Spleen (tissue), 7 donors: Measurements from ENCODE around the gene MEGF6.

Source experiments
- POLR2A ChIP-seq, 3 donors: fragments of 450-650 bp; IDR thresholded peaks; one replicate each; pipeline ENCODE4 v1.5.1; 2017; ENCODE audit warnings: antibody characterized with exemption in 3 of 3, mild to moderate bottlenecking in 1 of 3
- POLR2AphosphoS5 ChIP-seq, 3 donors: sonication (generic); formaldehyde crosslinking; IDR thresholded peaks; one replicate each; pipeline ENCODE4 v1.5.1; 2017; ENCODE audit warnings: antibody characterized with exemption in 3 of 3
- TF ChIP-seq, protein P1 (sequence below), 11 experiments: fragments of 200-600 bp in 7 of 11; fragments of 450-650 bp in 4 of 11; sonication (generic) in 4 of 11; IDR thresholded peaks in 8 of 11; conservative IDR thresholded peaks in 3 of 11; 1 replicate in 7 of 11; 2 replicates in 4 of 11; pipeline versions ENCODE4 v1.4.0 to v1.8.0; 2016 to 2021; ENCODE audit warnings: antibody characterized with exemption in 11 of 11, inconsistent platforms in 4 of 11, mild to moderate bottlenecking in 1 of 11
- donor health status: DM: no; HTN: no; CAD: no; lungs with moderate emphysema.
- donor health status: DM: no; HTN: no; CAD: no.
- donor health status: DM: no; HTN: no; CAD: no.

DNA sequence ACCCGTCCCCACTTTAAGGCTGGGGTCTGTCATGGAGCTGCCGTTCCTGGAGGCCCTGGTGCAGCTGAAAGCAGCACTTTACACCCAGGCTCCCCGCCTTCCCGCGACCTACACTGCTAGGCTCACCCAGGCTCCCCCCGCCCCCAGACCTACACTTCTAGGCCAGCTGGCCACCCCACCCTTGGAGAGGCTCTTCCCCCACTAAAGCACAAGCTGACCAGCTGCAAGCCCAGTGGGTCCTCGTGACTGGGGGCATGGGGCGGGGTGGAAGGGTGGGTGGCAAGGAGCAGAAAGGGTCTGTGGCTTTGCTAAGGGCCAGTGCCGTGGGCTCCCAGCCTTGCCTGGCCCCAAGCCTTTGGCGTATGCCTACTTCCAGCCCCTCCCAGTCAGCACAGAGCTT, 166.6 kb downstream of the MEGF6 start:
- TF ChIP-seq, protein P1, sequence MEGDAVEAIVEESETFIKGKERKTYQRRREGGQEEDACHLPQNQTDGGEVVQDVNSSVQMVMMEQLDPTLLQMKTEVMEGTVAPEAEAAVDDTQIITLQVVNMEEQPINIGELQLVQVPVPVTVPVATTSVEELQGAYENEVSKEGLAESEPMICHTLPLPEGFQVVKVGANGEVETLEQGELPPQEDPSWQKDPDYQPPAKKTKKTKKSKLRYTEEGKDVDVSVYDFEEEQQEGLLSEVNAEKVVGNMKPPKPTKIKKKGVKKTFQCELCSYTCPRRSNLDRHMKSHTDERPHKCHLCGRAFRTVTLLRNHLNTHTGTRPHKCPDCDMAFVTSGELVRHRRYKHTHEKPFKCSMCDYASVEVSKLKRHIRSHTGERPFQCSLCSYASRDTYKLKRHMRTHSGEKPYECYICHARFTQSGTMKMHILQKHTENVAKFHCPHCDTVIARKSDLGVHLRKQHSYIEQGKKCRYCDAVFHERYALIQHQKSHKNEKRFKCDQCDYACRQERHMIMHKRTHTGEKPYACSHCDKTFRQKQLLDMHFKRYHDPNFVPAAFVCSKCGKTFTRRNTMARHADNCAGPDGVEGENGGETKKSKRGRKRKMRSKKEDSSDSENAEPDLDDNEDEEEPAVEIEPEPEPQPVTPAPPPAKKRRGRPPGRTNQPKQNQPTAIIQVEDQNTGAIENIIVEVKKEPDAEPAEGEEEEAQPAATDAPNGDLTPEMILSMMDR (IDR thresholded peaks at IDR 0.05 in 8 of 11, conservative IDR thresholded peaks at IDR 0.05 in 3 of 11): no peak
- TF ChIP-seq POLR2AphosphoS5 (IDR thresholded peaks at IDR 0.05) (no peak), POLR2A (IDR thresholded peaks at IDR 0.05) (no peak)
